ENCODE results near the gene ATP1A2.

Gene ATP1A2

DNA sequence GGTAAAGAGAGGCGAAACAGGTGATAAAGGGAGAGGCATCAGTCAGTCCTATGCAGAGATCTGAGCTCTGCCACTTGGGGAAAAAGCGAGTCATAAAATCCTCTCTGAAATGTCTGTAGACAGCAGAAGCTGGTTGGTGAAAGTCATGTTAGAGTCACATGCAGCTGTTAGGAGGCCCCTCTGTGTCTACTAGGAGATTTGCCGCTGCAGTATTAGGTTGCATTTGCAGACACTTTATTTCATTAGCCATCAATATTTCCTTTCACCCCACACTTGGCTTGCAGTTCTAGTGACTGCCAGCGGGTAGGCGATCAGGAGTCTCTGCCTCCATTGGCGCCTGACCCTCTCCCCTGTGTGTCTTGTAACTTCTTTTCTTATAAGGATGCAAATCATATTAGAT, 52.0 kb downstream of the ATP1A2 start:
- Histone ChIP-seq H3K79me2 (ENCODE audit: insufficient read depth, low read length) (no peaks in the 10 kb centered on the region), H3F3A (ENCODE audit: insufficient read depth) (no peaks in the 10 kb centered on the region), H3K9me2 (replicated peaks; ENCODE audit: insufficient read depth, low read length) (no peaks in the 10 kb centered on the region), H3K27ac (ENCODE audit: low read depth, low read length) (no peak overlapping the region), H3K9ac (ENCODE audit: low read length) (no peak overlapping the region), H3K4me3 (ENCODE audit: insufficient read depth, low read length, poor library complexity, severe bottlenecking) (no peak overlapping the region), H2AFZ (ENCODE audit: low read depth, low read length, severe bottlenecking) (no peak overlapping the region), H3K9me3 (ENCODE audit: insufficient read depth, low read length) (no peaks in the 10 kb centered on the region), H3K27me3 (ENCODE audit: low read length) (no peaks in the 10 kb centered on the region), H3K36me3 (ENCODE audit: low read length) (no peaks in the 10 kb centered on the region), H3K4me2 (ENCODE audit: low read depth, low read length, poor library complexity, severe bottlenecking) (no peak overlapping the region), H4K20me1 (ENCODE audit: low read depth, low read length) (no peaks in the 10 kb centered on the region)
- TF ChIP-seq, protein P1, sequence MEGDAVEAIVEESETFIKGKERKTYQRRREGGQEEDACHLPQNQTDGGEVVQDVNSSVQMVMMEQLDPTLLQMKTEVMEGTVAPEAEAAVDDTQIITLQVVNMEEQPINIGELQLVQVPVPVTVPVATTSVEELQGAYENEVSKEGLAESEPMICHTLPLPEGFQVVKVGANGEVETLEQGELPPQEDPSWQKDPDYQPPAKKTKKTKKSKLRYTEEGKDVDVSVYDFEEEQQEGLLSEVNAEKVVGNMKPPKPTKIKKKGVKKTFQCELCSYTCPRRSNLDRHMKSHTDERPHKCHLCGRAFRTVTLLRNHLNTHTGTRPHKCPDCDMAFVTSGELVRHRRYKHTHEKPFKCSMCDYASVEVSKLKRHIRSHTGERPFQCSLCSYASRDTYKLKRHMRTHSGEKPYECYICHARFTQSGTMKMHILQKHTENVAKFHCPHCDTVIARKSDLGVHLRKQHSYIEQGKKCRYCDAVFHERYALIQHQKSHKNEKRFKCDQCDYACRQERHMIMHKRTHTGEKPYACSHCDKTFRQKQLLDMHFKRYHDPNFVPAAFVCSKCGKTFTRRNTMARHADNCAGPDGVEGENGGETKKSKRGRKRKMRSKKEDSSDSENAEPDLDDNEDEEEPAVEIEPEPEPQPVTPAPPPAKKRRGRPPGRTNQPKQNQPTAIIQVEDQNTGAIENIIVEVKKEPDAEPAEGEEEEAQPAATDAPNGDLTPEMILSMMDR (IDR thresholded peaks at IDR 0.05; ENCODE audit: insufficient read depth, low read length, poor library complexity, severe bottlenecking) = no peak
- TF ChIP-seq EZH2phosphoT487 (conservative IDR thresholded peaks at IDR 0.05; ENCODE audit: low read length) = no peak

DNA sequence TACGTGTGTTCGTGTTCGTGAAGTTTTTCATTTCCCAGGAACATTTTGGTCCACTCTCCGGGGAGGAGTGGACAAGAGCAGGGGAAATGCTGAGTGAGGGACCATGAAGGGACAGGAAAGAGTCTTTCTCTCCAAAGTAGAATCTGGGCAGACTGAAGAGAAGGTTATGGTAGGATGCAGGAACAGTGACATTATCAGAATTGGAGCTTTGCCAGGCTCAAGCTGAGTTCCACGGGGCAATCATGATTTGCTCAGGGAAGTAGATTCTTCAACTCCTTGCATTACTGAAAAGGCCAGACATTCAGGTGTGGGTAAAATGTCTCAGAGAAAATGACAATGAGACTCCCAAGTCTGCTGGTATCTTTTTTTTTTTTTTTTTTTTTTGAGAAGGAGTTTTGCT, 52.5 kb downstream of the ATP1A2 start:
- H3K9ac ChIP-seq (ENCODE audit: low read length) = no peak overlapping the region
- H3K36me3 ChIP-seq (ENCODE audit: low read length) = no peaks in the 10 kb centered on the region
- TF ChIP-seq EZH2phosphoT487 (conservative IDR thresholded peaks at IDR 0.05; ENCODE audit: low read length) = no peak
- TF ChIP-seq, protein P1 (IDR thresholded peaks at IDR 0.05; ENCODE audit: insufficient read depth, low read length, poor library complexity, severe bottlenecking) = no peak
- no peaks in the 10 kb centered on the region for H3F3A ChIP-seq (ENCODE audit: insufficient read depth)
- no peaks in the 10 kb centered on the region for H3K9me2 ChIP-seq (replicated peaks; ENCODE audit: insufficient read depth, low read length)
- no peaks in the 10 kb centered on the region for H4K20me1 ChIP-seq (ENCODE audit: low read depth, low read length)
- H3K79me2 ChIP-seq (ENCODE audit: insufficient read depth, low read length) = no peaks in the 10 kb centered on the region
- H2AFZ ChIP-seq (ENCODE audit: low read depth, low read length, severe bottlenecking) = no peak overlapping the region
- no peaks in the 10 kb centered on the region for H3K9me3 ChIP-seq (ENCODE audit: insufficient read depth, low read length)
- no peak overlapping the region for H3K27ac ChIP-seq (ENCODE audit: low read depth, low read length)
- no peaks in the 10 kb centered on the region for H3K27me3 ChIP-seq (ENCODE audit: low read length)
- H3K4me3 ChIP-seq (ENCODE audit: insufficient read depth, low read length, poor library complexity, severe bottlenecking) = no peak overlapping the region
- H3K4me2 ChIP-seq (ENCODE audit: low read depth, low read length, poor library complexity, severe bottlenecking) = no peak overlapping the region

DNA sequence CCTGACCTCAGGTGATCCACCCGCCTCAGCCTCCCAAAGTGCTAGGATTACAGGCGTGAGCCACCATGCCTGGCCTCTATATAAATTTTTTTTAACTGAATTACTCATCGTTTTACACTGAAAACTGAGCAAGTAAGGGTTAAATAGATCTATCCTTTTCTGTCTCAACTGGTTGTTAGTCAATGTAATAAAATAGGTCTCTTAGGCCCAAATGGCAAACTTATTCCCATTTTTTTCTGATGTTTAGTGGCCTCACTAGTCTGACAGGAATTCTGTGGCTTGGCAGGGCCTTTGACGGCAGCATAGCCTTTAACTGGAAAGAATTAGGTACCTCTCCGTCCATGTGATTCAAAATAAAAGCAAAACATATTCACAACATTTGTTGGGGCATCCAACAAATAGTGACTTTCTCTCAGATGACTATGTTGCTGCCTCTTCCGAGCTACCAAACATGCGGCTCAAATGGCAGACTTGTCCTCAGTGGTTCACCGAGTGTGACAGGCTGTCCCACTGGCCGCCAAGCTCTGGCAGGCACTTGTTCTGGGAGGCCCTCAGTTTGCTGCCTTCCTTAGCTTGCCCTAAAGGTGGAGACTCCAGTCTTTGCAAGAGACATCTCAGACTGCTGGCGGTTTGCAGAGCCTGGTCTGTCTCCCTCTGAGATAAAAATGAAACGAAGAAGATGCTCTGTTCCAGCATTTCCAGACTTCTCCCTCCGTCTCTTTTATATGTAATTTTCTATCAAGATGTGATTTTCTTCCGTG, 53.2 kb downstream of the ATP1A2 start:
- Histone ChIP-seq H4K20me1 (ENCODE audit: low read depth, low read length) (no peaks in the 10 kb centered on the region), H3K79me2 (ENCODE audit: insufficient read depth, low read length) (no peaks in the 10 kb centered on the region), H3K9me2 (replicated peaks; ENCODE audit: insufficient read depth, low read length) (no peaks in the 10 kb centered on the region), H3K27me3 (ENCODE audit: low read length) (no peaks in the 10 kb centered on the region), H2AFZ (ENCODE audit: low read depth, low read length, severe bottlenecking) (no peak overlapping the region), H3K4me3 (ENCODE audit: insufficient read depth, low read length, poor library complexity, severe bottlenecking) (no peak overlapping the region), H3K36me3 (ENCODE audit: low read length) (no peaks in the 10 kb centered on the region), H3K9ac (ENCODE audit: low read length) (no peak overlapping the region), H3F3A (ENCODE audit: insufficient read depth) (no peaks in the 10 kb centered on the region), H3K9me3 (ENCODE audit: insufficient read depth, low read length) (no peaks in the 10 kb centered on the region), H3K4me2 (ENCODE audit: low read depth, low read length, poor library complexity, severe bottlenecking) (no peak overlapping the region), H3K27ac (ENCODE audit: low read depth, low read length) (no peak overlapping the region)
- TF ChIP-seq, protein P1 (IDR thresholded peaks at IDR 0.05; ENCODE audit: insufficient read depth, low read length, poor library complexity, severe bottlenecking) = no peak
- TF ChIP-seq EZH2phosphoT487 (conservative IDR thresholded peaks at IDR 0.05; ENCODE audit: low read length) = no peak

Data from SU-DHL-6 (cell line).